Tibial nerve (tissue), 3 donors: ENCODE data around the gene STING1.
"Not testable (repeated sequence)": the region's sequence is repeated elsewhere in the genome, so short reads cannot be mapped to it uniquely, and the experiment has no call there.

Source experiments
- CTCF ChIP-seq, 5 experiments: fragments of 200-600 bp in 3 of 5; fragments of 450-650 bp in 2 of 5; sonication (generic) in 3 of 5; IDR thresholded peaks; one replicate each; pipeline ENCODE4 v1.5.1; 2016 to 2019; ENCODE audit warnings: antibody characterized with exemption in 5 of 5, mild to moderate bottlenecking in 3 of 5, moderate library complexity in 2 of 5
- POLR2A ChIP-seq, 2 donors: fragments of 450-650 bp; IDR thresholded peaks; one replicate each; pipeline ENCODE4 v1.6.1; 2017; ENCODE audit warnings: antibody characterized with exemption in 2 of 2, mild to moderate bottlenecking in 2 of 2, moderate library complexity in 2 of 2

- TF ChIP-seq CTCF, POLR2A (IDR thresholded peaks at IDR 0.05): not testable (repeated sequence)
Measured at GRCh38 chr5:139482890-139483208, 291 bp upstream of the STING1 start.
